ENCODE results near the gene CHD2. TPM values are rescaled to one million over a fixed set of nuclear protein-coding genes. Genes with fewer than 3 reads are reported as not detected.

Gene CHD2
- total RNA-seq, 1 donor: 947 TPM

DNA sequence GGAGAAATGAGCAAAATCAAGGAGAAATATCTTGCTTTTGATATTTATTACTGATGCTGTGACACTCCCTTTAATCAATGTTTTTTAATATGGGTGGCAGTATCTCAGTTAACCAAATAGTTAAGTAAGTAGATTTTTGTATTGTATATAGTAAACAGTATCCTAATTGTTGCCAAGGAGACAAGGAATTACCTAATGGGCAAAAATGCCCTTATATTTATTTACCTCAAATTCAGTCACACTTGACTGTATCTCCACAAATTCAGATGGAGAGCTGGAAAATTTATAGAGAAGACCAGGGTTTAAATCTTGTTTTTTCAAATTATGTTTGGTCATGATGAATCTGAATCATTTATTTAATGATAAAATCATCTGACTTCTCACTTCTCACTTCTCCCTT is 3.6 kb upstream of the CHD2 start:
- Histone ChIP-seq H3K4me1 (ENCODE audit: insufficient read depth, low read length) (peaks cover 12% of the 10 kb centered on the region), H3K27me3 (ENCODE audit: insufficient read depth, low read length) (no peaks in the 10 kb centered on the region), H3K4me3 (ENCODE audit: low read length) (no peak overlapping the region), H3K9me3 (ENCODE audit: low read depth, low read length) (no peaks in the 10 kb centered on the region)

DNA sequence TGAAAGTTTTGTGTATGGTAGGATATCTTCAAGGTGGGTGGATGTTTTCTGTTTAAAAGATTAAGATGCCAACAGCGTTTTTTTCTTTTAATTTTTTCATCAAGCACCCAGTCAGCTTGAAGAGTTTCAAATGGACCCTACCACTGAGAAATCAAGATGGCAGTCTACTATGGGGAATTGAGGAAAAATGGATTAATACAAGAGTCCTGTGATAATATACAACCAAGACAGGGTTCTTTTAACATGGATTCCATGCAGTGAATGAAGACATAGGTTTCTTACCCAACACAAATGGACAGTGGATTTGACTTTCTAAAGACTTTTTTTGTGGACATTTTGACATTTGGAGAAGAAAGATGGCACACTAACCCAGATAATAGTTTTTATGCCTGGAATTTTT is 2.5 kb upstream of the CHD2 start:
- Histone ChIP-seq H3K4me3 (ENCODE audit: low read length) (no peak overlapping the region), H3K27me3 (ENCODE audit: insufficient read depth, low read length) (no peaks in the 10 kb centered on the region), H3K9me3 (ENCODE audit: low read depth, low read length) (no peaks in the 10 kb centered on the region), H3K4me1 (ENCODE audit: insufficient read depth, low read length) (peaks cover 14% of the 10 kb centered on the region)

DNA sequence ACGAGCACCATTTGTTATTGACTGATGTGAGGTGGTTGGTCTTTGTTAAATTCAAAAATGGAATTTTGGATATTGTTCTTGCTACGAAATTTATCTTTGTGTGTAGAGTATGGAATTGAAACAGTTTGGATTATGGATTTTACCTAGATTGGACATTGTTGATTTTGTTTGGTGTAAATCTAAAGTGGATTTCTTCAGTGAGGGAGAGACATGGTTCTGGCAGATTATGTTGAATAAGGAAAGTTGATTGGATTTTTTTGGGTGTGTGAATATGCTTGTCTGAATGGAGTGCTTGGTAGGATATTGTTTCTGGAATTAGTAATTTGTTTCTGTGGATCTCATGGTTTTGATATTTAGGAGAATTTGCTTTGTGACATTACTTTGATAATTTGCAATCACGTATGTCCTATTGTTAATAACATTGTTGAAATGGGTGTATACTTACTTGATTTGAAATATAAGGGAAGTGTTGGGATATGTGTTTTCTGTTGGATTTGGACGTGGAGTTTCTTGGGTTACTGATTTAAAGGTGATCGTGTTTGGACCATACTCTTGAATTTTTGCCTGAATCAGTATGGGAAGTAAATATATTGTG is 1.0 kb upstream of the CHD2 start:
- peaks cover 12% of the 10 kb centered on the region for H3K4me1 ChIP-seq (ENCODE audit: insufficient read depth, low read length)
- no peaks in the 10 kb centered on the region for H3K27me3 ChIP-seq (ENCODE audit: insufficient read depth, low read length)
- no peak overlapping the region for H3K4me3 ChIP-seq (ENCODE audit: low read length)
- no peaks in the 10 kb centered on the region for H3K9me3 ChIP-seq (ENCODE audit: low read depth, low read length)

GRCh38 chr15:92899601-92899947 is 550 bp upstream of the CHD2 start:
- Histone ChIP-seq H3K4me3 (ENCODE audit: low read length) (no peak overlapping the region), H3K9me3 (ENCODE audit: low read depth, low read length) (no peaks in the 10 kb centered on the region), H3K27me3 (ENCODE audit: insufficient read depth, low read length) (no peaks in the 10 kb centered on the region), H3K4me1 (ENCODE audit: insufficient read depth, low read length) (peaks cover 8% of the 10 kb centered on the region)

DNA sequence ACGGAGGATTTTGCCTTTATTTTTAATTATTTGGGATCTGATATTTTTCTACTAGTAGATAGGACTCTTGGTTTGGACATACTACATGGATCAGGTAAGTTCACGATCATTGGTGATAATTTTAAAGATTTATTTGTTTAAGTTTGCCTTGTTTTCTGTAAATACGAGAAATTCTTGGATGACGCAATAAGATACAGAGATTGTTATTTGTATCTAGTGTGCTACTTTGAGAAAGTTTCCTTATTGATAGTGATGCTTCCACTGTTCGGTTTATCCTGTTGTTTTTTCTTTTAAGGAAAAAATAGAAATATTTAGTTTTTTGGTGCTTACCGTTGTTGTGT is 577 bp downstream of the CHD2 start:
- Histone ChIP-seq H3K9me3 (ENCODE audit: low read depth, low read length) (no peaks in the 10 kb centered on the region), H3K27me3 (ENCODE audit: insufficient read depth, low read length) (no peaks in the 10 kb centered on the region), H3K4me1 (ENCODE audit: insufficient read depth, low read length) (peaks cover 15% of the 10 kb centered on the region), H3K4me3 (ENCODE audit: low read length) (peak overlapping the region; percentile 89)

GRCh38 chr15:92901072-92901761 is 1.1 kb downstream of the CHD2 start:
- Histone ChIP-seq H3K4me3 (ENCODE audit: low read length) (peak overlapping the region; percentile 89), H3K4me1 (ENCODE audit: insufficient read depth, low read length) (peaks cover 18% of the 10 kb centered on the region), H3K27me3 (ENCODE audit: insufficient read depth, low read length) (no peaks in the 10 kb centered on the region), H3K9me3 (ENCODE audit: low read depth, low read length) (no peaks in the 10 kb centered on the region)

GRCh38 chr15:92901995-92902394 is 1.9 kb downstream of the CHD2 start:
- peaks cover 25% of the 10 kb centered on the region for H3K4me1 ChIP-seq (ENCODE audit: insufficient read depth, low read length)
- H3K9me3 ChIP-seq (ENCODE audit: low read depth, low read length): no peaks in the 10 kb centered on the region
- peak overlapping the region; percentile 89 for H3K4me3 ChIP-seq (ENCODE audit: low read length)
- H3K27me3 ChIP-seq (ENCODE audit: insufficient read depth, low read length): no peaks in the 10 kb centered on the region

DNA sequence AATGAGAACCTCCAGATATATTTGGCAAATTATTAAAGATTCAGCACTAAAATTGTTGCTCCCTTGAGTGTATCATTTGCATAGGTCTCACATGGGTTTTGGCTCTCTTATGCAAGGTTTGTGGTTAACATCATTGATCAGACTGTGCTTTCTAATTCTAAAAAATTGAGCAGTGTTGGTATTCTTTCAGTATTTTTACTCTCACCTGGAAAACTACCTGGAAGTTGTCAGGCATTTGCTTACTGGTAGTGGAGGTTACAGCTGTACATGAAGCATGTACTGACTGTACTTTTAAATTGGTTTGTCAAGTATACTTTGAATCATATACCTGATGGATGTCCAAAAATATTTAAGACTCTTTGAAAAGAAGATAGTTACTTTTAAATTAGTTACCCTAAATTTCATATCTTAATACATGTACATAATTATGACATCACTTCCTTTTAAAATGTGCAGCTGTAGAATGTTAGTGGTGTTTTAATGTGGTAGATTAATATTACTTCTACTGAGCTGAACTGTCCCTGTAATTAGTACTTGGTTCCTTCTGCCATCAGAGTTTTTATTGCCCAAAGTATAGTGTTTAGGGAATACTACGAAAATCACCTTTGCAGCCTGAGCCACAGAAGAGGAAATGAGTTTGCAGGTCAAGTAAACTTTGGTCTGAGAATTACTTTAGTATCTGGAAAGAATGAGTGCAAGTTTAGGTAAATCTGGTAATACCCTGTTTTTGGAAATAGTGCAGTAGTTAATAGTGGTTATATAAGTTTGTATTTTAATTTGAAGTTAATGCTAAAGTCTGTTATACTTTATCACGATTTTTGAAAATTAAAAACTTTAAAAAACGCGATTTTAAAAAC is 2.8 kb downstream of the CHD2 start:
- peaks cover 35% of the 10 kb centered on the region for H3K4me1 ChIP-seq (ENCODE audit: insufficient read depth, low read length)
- no peaks in the 10 kb centered on the region for H3K9me3 ChIP-seq (ENCODE audit: low read depth, low read length)
- H3K4me3 ChIP-seq (ENCODE audit: low read length): peak overlapping the region; percentile 89
- no peaks in the 10 kb centered on the region for H3K27me3 ChIP-seq (ENCODE audit: insufficient read depth, low read length)

DNA sequence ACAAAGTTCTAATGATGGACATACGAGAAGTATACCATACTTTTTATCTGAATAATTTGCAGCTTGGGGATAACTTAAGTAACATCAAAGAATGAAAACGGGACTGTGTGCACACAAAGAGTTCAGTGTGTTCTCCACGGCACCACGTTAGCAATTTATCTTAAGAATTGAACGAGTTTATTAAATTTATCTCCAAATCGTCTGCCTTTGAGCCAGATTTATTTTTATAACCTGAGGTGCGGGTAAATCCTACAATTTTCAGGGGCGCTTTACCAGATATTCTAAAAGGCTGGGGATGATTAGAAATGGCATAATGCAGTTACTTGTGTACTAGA is 3.5 kb downstream of the CHD2 start:
- Histone ChIP-seq H3K4me3 (ENCODE audit: low read length) (peak overlapping the region; percentile 89), H3K4me1 (ENCODE audit: insufficient read depth, low read length) (peaks cover 41% of the 10 kb centered on the region), H3K27me3 (ENCODE audit: insufficient read depth, low read length) (no peaks in the 10 kb centered on the region), H3K9me3 (ENCODE audit: low read depth, low read length) (no peaks in the 10 kb centered on the region)

DNA sequence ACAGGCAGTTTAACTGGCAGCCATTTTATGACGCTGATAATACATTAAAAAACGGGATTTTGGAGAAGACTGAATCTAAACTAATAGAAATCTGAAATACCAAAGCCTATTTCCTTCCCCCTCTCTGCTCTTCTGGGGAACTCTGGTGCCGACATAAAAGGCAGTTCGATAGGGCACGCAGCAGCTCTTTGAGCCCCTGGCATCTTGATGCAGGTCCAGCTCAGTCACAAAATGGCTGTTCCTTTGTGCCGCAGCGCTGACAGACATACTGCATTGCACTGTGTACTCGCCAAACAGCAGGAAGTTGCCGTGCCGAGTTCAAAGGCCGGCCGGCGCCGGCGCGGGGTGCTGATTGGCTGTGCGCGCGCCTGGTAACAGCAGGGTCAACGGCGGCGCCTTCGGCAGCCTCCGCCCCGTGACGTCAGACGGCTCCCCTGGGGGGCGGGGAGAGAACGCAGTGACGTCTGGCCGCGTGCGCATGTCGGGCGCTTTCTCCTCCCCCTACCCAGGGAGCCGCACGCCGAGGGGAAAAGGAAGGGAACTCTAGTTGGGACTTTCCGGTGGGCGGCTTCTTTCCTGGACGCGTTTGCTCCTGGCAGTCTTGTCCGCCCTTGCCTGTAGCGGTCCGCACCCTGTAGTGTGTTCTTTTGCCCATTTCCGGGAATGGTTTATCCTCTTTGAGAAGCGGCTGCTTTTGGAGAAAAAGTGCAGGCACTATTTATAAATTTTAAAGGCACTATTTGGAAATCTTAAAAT is 4.0 kb downstream of the CHD2 start:
- Histone ChIP-seq H3K4me3 (ENCODE audit: low read length) (peak overlapping the region; percentile 89), H3K27me3 (ENCODE audit: insufficient read depth, low read length) (no peaks in the 10 kb centered on the region), H3K4me1 (ENCODE audit: insufficient read depth, low read length) (peaks cover 47% of the 10 kb centered on the region), H3K9me3 (ENCODE audit: low read depth, low read length) (no peaks in the 10 kb centered on the region)

DNA sequence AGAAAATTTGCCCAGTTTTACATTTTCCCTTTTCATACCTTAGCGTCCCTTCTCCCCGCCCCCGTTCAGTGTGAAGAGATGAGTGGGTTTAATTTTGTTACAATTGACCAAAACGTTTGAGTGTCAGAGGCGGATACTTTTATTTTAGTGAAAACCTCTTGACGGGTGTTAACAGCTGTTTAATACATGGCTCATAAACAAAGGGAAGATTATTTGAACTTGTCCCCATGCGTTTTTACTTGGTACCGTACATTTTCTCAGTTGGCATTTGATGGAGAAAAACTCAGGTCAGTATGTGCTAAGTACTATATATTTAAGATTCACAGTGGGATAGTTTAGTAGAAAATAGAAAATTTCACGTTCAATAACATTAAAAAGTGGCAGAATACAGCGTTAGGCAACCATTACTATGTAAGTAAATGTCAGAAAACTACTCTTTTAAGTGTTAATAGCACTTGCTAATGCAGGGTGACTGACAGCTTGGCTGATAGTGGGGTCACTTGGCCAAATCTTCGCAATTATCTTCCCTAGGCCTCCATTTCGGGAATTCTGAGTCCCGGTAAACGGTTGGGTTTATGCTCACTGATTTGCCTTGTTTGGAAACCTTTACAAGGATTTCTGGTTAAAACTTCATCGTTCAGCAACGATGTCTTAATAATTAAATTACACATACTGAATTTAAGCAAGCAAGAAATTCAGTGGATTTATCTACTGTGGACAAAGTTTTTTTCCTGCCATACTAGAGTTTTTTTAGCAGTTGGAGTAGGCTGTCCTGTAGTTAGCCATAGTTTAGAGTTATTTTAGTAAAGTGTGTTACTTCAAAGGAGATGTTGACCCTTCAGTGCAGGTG is 4.8 kb downstream of the CHD2 start:
- Histone ChIP-seq H3K4me1 (ENCODE audit: insufficient read depth, low read length) (peaks cover 55% of the 10 kb centered on the region), H3K9me3 (ENCODE audit: low read depth, low read length) (no peaks in the 10 kb centered on the region), H3K4me3 (ENCODE audit: low read length) (peak overlapping the region; percentile 89), H3K27me3 (ENCODE audit: insufficient read depth, low read length) (no peaks in the 10 kb centered on the region)

DNA sequence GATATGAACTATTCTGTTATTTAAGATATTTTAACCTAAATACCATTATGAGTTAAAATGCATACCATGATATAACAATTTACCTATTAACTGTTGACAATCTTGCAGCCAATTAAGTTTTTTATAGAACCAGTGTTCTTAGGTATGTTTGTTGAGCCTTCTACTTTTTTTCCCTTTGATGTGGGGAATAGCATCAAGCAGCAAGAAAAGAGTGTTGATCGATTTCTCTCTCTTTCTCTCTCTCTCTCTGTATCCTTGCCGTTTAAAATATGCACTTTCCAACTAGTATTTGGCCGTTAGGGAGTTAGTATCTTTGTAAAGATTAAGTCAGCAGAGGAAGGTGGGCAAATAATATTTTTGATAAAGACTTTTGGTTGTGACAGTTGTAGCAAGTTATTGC is 5.9 kb downstream of the CHD2 start:
- H3K9me3 ChIP-seq (ENCODE audit: low read depth, low read length): no peaks in the 10 kb centered on the region
- H3K4me3 ChIP-seq (ENCODE audit: low read length): no peak overlapping the region
- H3K4me1 ChIP-seq (ENCODE audit: insufficient read depth, low read length): peaks cover 63% of the 10 kb centered on the region
- H3K27me3 ChIP-seq (ENCODE audit: insufficient read depth, low read length): no peaks in the 10 kb centered on the region

GRCh38 chr15:92906563-92907081 is 6.5 kb downstream of the CHD2 start:
- no peaks in the 10 kb centered on the region for H3K9me3 ChIP-seq (ENCODE audit: low read depth, low read length)
- H3K4me1 ChIP-seq (ENCODE audit: insufficient read depth, low read length): peaks cover 69% of the 10 kb centered on the region
- H3K4me3 ChIP-seq (ENCODE audit: low read length): no peak overlapping the region
- H3K27me3 ChIP-seq (ENCODE audit: insufficient read depth, low read length): no peaks in the 10 kb centered on the region

DNA sequence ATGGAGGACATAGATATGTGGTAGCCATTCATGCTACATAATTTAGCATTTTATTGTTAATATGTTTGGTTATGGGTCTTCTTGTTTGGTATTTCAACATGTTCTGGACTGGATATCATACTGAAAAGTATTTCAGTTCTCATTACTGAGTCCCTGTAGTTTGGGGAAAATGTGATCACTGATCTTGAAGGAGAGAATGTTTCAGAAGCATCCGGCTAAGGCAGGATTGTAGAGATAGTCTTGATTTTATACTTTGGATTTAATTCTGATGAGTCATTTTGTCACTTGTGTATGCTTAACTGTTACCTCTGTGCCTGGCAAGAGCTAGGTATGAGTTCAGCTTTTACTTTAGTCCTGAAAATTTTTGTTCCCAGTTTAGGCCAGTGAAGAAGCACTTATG is 7.1 kb downstream of the CHD2 start:
- Histone ChIP-seq H3K4me1 (ENCODE audit: insufficient read depth, low read length) (peaks cover 75% of the 10 kb centered on the region), H3K27me3 (ENCODE audit: insufficient read depth, low read length) (no peaks in the 10 kb centered on the region), H3K9me3 (ENCODE audit: low read depth, low read length) (no peaks in the 10 kb centered on the region), H3K4me3 (ENCODE audit: low read length) (no peak overlapping the region)
